GM12891 (cell line): ENCODE data around the gene SFXN3.

Experiments used
- POLR2AphosphoS5 ChIP-seq: IDR thresholded peaks from 2 replicates; pipeline ENCODE4 v1.6.1; 2011; ENCODE audit warnings: low read depth, low read length, control low read depth
- TAF1 ChIP-seq: IDR thresholded peaks from 2 replicates; pipeline ENCODE4 v1.6.1; 2011; ENCODE audit warnings: low read depth, low read length, control low read depth

DNA sequence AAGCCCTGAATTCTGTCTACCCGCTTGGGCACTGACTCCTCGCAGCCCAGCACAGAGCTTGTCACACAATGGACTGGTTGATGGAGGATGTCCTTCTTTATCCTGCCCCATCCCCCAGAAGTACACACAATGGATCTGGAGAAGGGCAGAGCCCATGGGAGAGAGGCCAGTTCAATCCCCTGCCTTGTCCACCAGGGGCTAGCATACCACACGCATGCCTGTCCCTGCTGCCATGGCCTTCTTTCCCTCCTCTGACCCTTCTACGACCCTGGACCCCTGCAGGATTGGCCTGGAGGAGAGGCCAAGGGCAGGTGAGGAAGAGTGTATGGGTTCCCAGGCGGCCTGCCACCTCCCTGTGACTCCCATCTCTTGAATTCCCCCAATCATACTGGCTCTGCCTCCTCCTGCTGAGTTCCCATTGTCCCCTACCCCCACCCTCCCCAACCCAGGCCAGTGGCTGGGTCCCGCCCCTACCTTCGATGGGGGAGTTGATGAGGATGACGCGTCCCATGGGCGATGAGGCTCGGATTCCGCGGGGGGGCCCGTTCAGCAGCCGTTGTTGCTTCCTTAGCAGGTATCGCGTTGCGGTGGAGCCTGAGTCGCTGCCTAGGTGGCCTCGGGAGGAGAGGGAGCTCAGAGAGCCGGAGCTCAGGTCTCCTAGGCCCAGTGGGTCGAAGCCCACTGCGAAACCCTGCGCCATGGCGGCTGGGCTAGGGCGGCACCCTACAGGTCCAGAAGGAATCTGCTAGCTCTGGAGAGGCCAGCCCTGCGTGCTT lies 1.3 kb upstream of the SFXN3 start:
- TF ChIP-seq POLR2AphosphoS5: no peak
- no peak for TF ChIP-seq TAF1
